Activated naive CD4-positive, alpha-beta T cell treated with anti-CD3 and anti-CD28 coated beads, Interleukin-2, amount 50 U/mL, for 24 hours (primary cell): ENCODE data around the gene DSTN.

Experiments used
- H3K27ac Mint-ChIP-seq: one replicate; pipeline ENCODE4 v1.8.0; 2021; ENCODE audit warnings: mild to moderate bottlenecking, mixed read lengths
- H3K27me3 Mint-ChIP-seq: one replicate; pipeline ENCODE4 v1.8.0; 2021; ENCODE audit warnings: mixed read lengths
- H3K36me3 Mint-ChIP-seq: one replicate; pipeline ENCODE4 v1.8.0; 2021; ENCODE audit warnings: mixed read lengths
- H3K4me1 Mint-ChIP-seq: one replicate; pipeline ENCODE4 v1.8.0; 2021; ENCODE audit warnings: mixed read lengths
- H3K4me3 Mint-ChIP-seq: one replicate; pipeline ENCODE4 v1.8.0; 2021; ENCODE audit warnings: mild to moderate bottlenecking, mixed read lengths
- H3K9me3 Mint-ChIP-seq: one replicate; pipeline ENCODE4 v1.8.0; 2021; ENCODE audit warnings: mixed read lengths

The DSTN gene

GRCh38 chr20:17610566-17611289, 40.9 kb downstream of the DSTN start:
- H3K9me3 Mint-ChIP-seq: no peaks in the 10 kb centered on the region
- H3K4me1 Mint-ChIP-seq: peaks cover 32% of the 10 kb centered on the region
- no peaks in the 10 kb centered on the region for H3K27me3 Mint-ChIP-seq
- peaks cover 2% of the 10 kb centered on the region for H3K36me3 Mint-ChIP-seq
- peak overlapping the region; percentile 95 for H3K27ac Mint-ChIP-seq
- peak overlapping the region; percentile 49 for H3K4me3 Mint-ChIP-seq

GRCh38 chr20:17611290-17611539, 41.3 kb downstream of the DSTN start:
- Mint-ChIP-seq H3K27ac (peak overlapping the region; percentile 95), H3K4me1 (peaks cover 32% of the 10 kb centered on the region), H3K27me3 (no peaks in the 10 kb centered on the region), H3K4me3 (no peak overlapping the region), H3K36me3 (peaks cover 2% of the 10 kb centered on the region), H3K9me3 (no peaks in the 10 kb centered on the region)

GRCh38 chr20:17611540-17612286, 41.8 kb downstream of the DSTN start:
- peaks cover 2% of the 10 kb centered on the region for H3K36me3 Mint-ChIP-seq
- H3K9me3 Mint-ChIP-seq: no peaks in the 10 kb centered on the region
- H3K4me3 Mint-ChIP-seq: no peak overlapping the region
- H3K27me3 Mint-ChIP-seq: no peaks in the 10 kb centered on the region
- H3K4me1 Mint-ChIP-seq: peaks cover 32% of the 10 kb centered on the region
- peak overlapping the region; percentile 95 for H3K27ac Mint-ChIP-seq

GRCh38 chr20:17612287-17612991, 42.6 kb downstream of the DSTN start:
- Mint-ChIP-seq H3K27me3 (no peaks in the 10 kb centered on the region), H3K27ac (peak overlapping the region; percentile 89), H3K9me3 (no peaks in the 10 kb centered on the region), H3K4me3 (peak overlapping the region; percentile 9), H3K4me1 (peaks cover 32% of the 10 kb centered on the region), H3K36me3 (peaks cover 2% of the 10 kb centered on the region)

GRCh38 chr20:17612992-17613327, 43.1 kb downstream of the DSTN start:
- Mint-ChIP-seq H3K4me3 (no peak overlapping the region), H3K4me1 (peaks cover 30% of the 10 kb centered on the region), H3K9me3 (no peaks in the 10 kb centered on the region)

GRCh38 chr20:17613328-17614175, 43.7 kb downstream of the DSTN start:
- no peaks in the 10 kb centered on the region for H3K9me3 Mint-ChIP-seq
- H3K4me3 Mint-ChIP-seq: no peak overlapping the region
- peaks cover 27% of the 10 kb centered on the region for H3K4me1 Mint-ChIP-seq
- H3K36me3 Mint-ChIP-seq: no peaks in the 10 kb centered on the region
- peak overlapping the region; percentile 43 for H3K27ac Mint-ChIP-seq
- no peaks in the 10 kb centered on the region for H3K27me3 Mint-ChIP-seq

More at GRCh38 chr20:17612992-17613327, 43.1 kb downstream of the DSTN start:
- Mint-ChIP-seq H3K27ac (peak overlapping the region; percentile 89), H3K36me3 (no peaks in the 10 kb centered on the region), H3K27me3 (no peaks in the 10 kb centered on the region)

- Mint-ChIP-seq H3K27me3 (no peaks in the 10 kb centered on the region), H3K27ac (peak overlapping the region; percentile 43), H3K4me3 (no peak overlapping the region), H3K4me1 (peaks cover 24% of the 10 kb centered on the region), H3K9me3 (no peaks in the 10 kb centered on the region), H3K36me3 (no peaks in the 10 kb centered on the region)
These were observed 44.4 kb downstream of the DSTN start for GRCh38 chr20:17614176-17614811.

GRCh38 chr20:17614812-17615644, 45.2 kb downstream of the DSTN start:
- H3K36me3 Mint-ChIP-seq: no peaks in the 10 kb centered on the region
- peaks cover 17% of the 10 kb centered on the region for H3K4me1 Mint-ChIP-seq
- H3K27me3 Mint-ChIP-seq: no peaks in the 10 kb centered on the region
- no peak overlapping the region for H3K4me3 Mint-ChIP-seq
- H3K27ac Mint-ChIP-seq: no peak overlapping the region
- H3K9me3 Mint-ChIP-seq: no peaks in the 10 kb centered on the region

- H3K36me3 Mint-ChIP-seq: no peaks in the 10 kb centered on the region
- H3K27me3 Mint-ChIP-seq: no peaks in the 10 kb centered on the region
- no peaks in the 10 kb centered on the region for H3K9me3 Mint-ChIP-seq
- no peak overlapping the region for H3K27ac Mint-ChIP-seq
- H3K4me1 Mint-ChIP-seq: peaks cover 9% of the 10 kb centered on the region
- no peak overlapping the region for H3K4me3 Mint-ChIP-seq
These were observed 46.0 kb downstream of the DSTN start for GRCh38 chr20:17615645-17616479.

GRCh38 chr20:17616480-17617211, 46.8 kb downstream of the DSTN start:
- H3K27ac Mint-ChIP-seq: no peak overlapping the region
- H3K9me3 Mint-ChIP-seq: no peaks in the 10 kb centered on the region
- H3K4me3 Mint-ChIP-seq: no peak overlapping the region
- peaks cover 9% of the 10 kb centered on the region for H3K4me1 Mint-ChIP-seq
- H3K27me3 Mint-ChIP-seq: no peaks in the 10 kb centered on the region
- no peaks in the 10 kb centered on the region for H3K36me3 Mint-ChIP-seq

GRCh38 chr20:17617212-17617867, 47.5 kb downstream of the DSTN start:
- no peak overlapping the region for H3K4me3 Mint-ChIP-seq
- no peaks in the 10 kb centered on the region for H3K27me3 Mint-ChIP-seq
- peaks cover 7% of the 10 kb centered on the region for H3K4me1 Mint-ChIP-seq
- no peaks in the 10 kb centered on the region for H3K36me3 Mint-ChIP-seq
- no peaks in the 10 kb centered on the region for H3K9me3 Mint-ChIP-seq
- H3K27ac Mint-ChIP-seq: no peak overlapping the region

- H3K27me3 Mint-ChIP-seq: no peaks in the 10 kb centered on the region
- H3K4me1 Mint-ChIP-seq: no peaks in the 10 kb centered on the region
These were observed 48.2 kb downstream of the DSTN start for GRCh38 chr20:17617868-17618672.

More at GRCh38 chr20:17617868-17618672, 48.2 kb downstream of the DSTN start:
- no peaks in the 10 kb centered on the region for H3K36me3 Mint-ChIP-seq
- no peak overlapping the region for H3K27ac Mint-ChIP-seq
- H3K9me3 Mint-ChIP-seq: no peaks in the 10 kb centered on the region
- H3K4me3 Mint-ChIP-seq: no peak overlapping the region
